Urothelium cell line (cell line): ENCODE data around the gene MYO5C.

Source experiments
- DNase-seq: peaks from one replicate; pipeline ENCODE4 v3.0.0; 2011; ENCODE audit warnings: low spot score, mixed read lengths
- FAIRE-seq: peaks from 2 replicates; lab custom pipeline; 2011; peaks lifted over from hg19 to GRCh38; lab: Jason Lieb, UNC

The MYO5C gene

GRCh38 chr15:52218371-52218770 lies 77.2 kb downstream of the MYO5C start:
- no peak for FAIRE-seq

GRCh38 chr15:52217186-52217585 lies 78.4 kb downstream of the MYO5C start:
- peak; percentile 17 for DNase-seq
- FAIRE-seq = no peak

More at GRCh38 chr15:52218371-52218770, 77.2 kb downstream of the MYO5C start:
- DNase-seq = no peak

DNA sequence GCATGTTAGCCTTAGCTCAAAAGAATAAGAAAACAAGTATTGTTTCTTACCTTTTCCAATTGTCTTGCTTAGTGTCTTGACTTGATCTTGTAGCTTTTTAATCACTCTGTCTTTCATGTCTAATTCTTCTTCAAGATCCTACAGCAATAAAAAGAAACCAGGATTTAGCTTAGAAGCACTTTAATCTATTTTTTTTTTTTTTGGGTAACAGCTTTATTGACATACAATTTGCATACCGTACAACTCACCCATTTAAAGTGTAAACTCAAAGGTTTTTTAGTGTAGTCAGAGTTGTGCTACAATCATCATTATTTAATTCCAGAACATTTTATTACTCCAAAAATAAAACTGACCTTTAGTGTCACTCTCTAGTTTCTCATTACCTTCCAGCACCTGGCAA lies 81.1 kb downstream of the MYO5C start:
- FAIRE-seq = no peak

GRCh38 chr15:52213206-52213605 lies 82.4 kb downstream of the MYO5C start:
- DNase-seq (no peak), FAIRE-seq (no peak)

More for the DNA sequence above, 81.1 kb downstream of the MYO5C start:
- DNase-seq = no peak

DNA sequence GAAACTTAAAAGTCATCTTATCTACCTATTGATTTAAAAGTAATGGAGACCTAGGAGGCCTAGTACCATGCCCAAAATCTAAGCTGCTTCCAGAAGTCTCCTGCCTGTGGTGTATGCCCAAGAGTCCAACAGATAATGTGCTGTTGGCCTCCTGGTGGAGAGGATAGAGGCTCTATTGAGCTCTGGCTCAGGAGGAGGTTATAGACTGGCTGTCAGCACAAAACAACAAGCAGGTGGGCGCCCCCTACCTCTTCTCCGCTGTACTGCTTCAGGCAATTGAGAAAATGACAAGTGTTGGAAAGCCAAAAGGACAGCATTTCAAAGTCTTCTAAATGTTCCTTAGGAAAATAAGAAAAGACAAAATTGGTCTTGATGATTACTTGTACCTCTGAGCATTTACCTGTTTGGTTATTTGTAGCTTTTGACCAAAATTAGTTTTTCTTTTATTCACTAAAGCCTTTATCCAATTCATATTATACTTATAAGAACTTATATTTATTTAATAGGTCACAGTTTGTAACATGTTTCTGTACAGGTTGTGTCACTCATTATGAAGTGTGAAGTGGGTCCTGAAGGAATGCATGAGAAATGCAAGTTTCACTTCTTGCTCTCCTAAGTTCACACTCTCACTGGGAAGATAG lies 87.2 kb downstream of the MYO5C start:
- DNase-seq = peak; percentile 66
- FAIRE-seq = no peak

DNA sequence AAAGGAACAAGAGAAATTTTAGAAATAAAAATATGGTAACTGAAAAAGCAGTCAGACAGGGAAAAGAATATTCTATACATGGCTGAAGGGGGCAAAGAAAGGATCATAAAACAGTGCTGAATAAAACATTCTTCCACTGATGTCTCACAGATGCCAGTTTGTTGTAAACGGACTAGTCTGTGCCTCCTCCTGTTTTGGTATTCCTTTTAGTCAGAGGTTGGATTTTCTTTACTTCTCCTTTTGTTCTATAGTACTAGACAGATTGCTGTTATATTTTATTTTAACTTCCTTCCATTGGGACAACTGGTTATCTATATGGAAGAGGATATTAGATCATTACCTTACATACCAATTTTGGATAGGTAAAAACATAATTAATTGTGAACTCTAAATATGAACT lies 88.4 kb downstream of the MYO5C start:
- FAIRE-seq (no peak), DNase-seq (no peak)

GRCh38 chr15:52206446-52206845 lies 89.2 kb downstream of the MYO5C start:
- DNase-seq (no peak), FAIRE-seq (no peak)

DNA sequence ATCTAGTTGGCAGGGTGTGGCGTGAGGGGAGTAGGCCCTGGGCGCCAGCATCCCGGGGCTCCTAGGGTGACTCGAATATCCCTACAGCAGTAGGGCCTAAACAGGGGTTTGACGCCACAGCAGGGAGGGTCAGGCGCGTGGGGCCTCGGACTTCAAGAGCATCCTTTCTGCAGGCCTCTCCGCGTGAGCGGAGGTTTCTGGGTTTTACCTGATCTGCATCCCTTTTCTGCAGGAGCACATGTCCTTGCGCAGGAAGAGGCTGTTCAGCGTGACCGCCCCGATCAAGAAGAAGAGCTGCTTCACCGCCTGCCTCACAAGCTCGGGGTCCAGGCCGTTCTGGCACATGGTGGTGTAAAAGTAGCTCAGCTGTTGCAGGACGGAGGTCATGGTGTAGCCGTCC lies 90.9 kb downstream of the MYO5C start:
- FAIRE-seq (no peak), DNase-seq (no peak)

GRCh38 chr15:52200831-52201365 lies 94.7 kb downstream of the MYO5C start:
- FAIRE-seq = no peak
- DNase-seq = no peak

DNA sequence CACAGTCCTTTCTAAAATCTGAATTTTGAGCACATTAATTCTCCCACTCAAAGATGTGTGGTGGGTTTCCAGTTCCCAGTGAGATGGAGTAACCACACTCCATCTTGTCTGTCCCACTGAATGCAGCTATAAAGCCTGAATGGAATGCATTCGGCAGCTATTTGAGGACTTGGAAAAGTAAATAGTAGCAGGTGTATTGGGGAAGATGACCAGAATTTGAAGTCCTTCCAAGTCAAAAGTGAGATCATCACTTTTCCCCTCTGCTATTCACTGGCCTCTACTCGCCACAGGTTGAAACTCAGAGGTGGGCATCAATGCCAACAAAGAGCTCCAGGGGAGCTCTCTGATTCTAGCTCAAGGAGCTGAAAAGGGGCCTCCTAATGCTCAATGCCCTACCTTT lies 96.3 kb downstream of the MYO5C start:
- no peak for DNase-seq
- no peak for FAIRE-seq

GRCh38 chr15:52196891-52197290 lies 98.7 kb downstream of the MYO5C start:
- FAIRE-seq = no peak
- no peak for DNase-seq

DNA sequence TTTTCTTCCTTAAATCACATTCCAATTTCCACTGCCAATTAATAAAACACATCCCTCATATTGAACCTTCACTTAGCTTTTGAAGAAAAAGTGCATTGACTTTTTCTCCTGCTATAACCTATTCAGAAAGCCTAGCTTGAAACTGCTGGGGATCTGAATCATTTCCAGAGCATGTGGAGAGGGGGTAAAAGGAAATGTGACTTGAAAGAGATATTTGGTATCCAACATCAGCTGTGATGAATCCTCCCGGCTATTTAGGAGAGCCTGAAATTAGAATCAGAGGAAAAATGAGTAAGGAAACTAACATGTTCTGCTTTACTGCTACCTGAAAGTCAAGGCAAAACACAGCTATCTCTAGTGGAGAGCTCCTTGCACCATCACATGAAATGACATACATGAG lies 101.8 kb downstream of the MYO5C start:
- FAIRE-seq (no peak), DNase-seq (no peak)

DNA sequence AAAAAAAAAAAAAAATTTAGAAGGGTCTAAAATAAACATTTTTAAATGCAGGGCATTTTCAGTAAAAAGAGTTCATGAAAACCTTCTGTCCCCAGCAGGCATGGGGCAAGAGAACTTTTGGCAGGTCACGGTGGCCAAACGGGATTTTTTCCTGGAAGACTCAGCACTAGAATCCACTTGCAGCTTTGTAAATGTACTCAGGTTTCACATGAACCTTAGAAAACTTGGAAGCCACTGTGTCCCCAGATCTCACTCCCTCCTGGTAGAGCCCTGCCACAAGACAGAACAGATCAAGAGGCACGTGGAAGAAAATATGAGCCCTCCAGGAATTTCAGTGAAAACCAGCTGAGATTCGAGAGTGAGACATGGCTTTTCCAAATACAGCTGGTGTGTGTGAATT lies 102.3 kb downstream of the MYO5C start:
- FAIRE-seq (no peak), DNase-seq (no peak)

- DNase-seq = no peak
- no peak for FAIRE-seq
Measured at GRCh38 chr15:52191207-52191606, 104.4 kb downstream of the MYO5C start, which contains the start of gene GNB5. TSS of gene GNB5 (minus strand) at chr15:52191392. CDS start at chr15:52184676, 6,716 bp downstream.

- FAIRE-seq (no peak), DNase-seq (no peak)
Measured at GRCh38 chr15:52186651-52187486, 108.7 kb downstream of the MYO5C start.

- no peak for DNase-seq
- FAIRE-seq = no peak
Measured at GRCh38 chr15:52185151-52185561, 110.4 kb downstream of the MYO5C start.

DNA sequence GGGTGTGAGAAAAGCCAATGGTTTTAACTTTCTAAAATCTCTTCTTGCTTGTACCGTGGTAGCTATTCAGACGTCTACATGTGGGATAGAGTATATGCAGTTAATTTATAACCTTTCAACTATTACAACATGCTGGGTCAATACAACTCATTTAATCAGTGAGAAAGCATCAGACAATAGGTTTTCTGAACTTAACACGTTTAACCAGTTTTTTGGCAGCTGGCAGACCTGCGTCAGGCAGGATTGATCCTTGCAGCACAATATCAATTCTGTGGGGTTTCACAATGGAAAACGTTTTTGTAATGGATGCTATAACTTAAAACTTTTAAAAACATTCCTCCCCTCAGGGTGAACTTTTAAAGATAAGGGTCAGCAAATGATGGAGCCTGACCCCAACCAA lies 110.9 kb downstream of the MYO5C start:
- DNase-seq (no peak), FAIRE-seq (no peak)

DNA sequence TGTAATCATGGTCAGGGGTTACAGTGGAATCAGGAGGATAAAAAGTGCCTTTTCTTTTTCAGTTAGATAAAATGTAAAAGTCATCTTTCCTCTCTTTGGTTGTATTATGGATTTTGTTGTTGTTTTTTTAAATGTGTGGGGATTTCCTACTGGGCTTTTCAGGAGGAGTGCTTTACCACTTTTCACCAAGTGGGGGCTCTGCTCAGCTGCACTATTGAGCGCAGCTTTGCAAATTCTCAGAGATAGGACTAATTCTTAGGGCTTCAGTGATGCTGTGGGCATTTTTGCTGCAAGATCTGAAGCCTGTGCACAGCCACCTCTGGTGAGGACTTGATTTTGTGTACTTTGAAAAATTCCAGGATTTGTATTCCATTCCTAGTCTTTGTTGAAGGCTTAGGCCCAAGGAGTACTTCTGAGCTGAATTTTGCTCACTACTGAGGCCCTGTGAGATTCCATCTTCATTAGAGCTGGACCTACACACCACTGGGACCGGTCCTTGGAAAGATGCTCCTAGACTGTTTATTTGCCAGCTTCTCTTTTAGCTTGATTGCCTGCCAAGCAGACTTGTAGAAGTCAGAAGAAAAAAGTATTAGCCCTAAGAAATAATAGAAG lies 111.9 kb downstream of the MYO5C start:
- DNase-seq = peak; percentile 32
- FAIRE-seq = no peak

GRCh38 chr15:52181938-52182780 lies 113.4 kb downstream of the MYO5C start:
- DNase-seq (no peak), FAIRE-seq (no peak)

DNA sequence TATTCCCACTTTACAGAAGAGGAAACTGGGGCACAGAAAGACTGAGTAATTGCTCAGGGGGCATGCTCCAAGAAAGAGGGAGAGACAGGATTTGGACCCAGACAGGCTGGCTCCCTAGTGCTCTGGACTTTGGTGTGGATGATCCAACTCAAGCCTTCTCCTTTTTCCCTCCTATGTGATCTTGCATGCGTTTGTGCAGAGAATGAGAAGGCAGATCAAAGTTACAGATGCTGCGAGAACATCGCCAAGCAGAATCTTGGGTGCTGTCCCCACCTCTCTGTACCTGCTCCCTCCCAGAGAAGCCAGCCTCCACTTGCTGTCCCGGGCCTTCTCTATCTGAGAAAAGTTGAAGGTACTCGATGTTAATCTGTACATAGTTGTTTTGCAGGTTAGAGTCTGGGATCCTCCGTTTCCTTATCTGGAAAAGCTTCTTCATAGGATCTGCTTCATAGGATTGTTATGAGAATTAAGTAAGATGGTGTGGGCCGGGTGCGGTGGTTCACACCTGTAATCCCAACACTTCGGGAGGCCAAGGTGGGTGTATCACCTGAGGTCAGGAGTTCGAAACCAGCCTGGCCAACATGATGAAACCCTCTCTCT lies 114.7 kb downstream of the MYO5C start:
- no peak for FAIRE-seq
- no peak for DNase-seq
